KOPT-K1 (cell line): ENCODE measurements around the gene NACA2.
"Not testable (repeated sequence)": the region's sequence is repeated elsewhere in the genome, so short reads cannot be mapped to it uniquely, and the experiment has no call there.

Experiments
- H3K27ac ChIP-seq: fragments of 200-600 bp; sonication (generic); 2 replicates; pipeline ENCODE4 v1.5.1; 2016; ENCODE audit warnings: antibody characterized with exemption, mild to moderate bottlenecking, low read depth, low read length; ENCODE audit not compliant: poor library complexity, severe bottlenecking
- H3K36me3 ChIP-seq: fragments of 200-600 bp; sonication (generic); 2 replicates; pipeline ENCODE4 v1.5.1; 2017; ENCODE audit warnings: antibody characterized with exemption, mild to moderate bottlenecking, low read length, moderate library complexity; ENCODE audit not compliant: insufficient read depth
- H3K9me3 ChIP-seq: fragments of 200-600 bp; sonication (generic); 2 replicates; pipeline ENCODE4 v1.5.1; 2017; ENCODE audit warnings: antibody characterized with exemption, low read length, mild to moderate bottlenecking; ENCODE audit not compliant: insufficient read depth, poor library complexity, severe bottlenecking

The NACA2 gene

GRCh38 chr17:61587807-61588660 lies 3.0 kb downstream of the NACA2 start:
- Histone ChIP-seq H3K27ac (no peak overlapping the region), H3K9me3 (no peaks in the 10 kb centered on the region)

GRCh38 chr17:61587242-61587641 lies 3.8 kb downstream of the NACA2 start:
- H3K27ac ChIP-seq, result no peak overlapping the region
- H3K36me3 ChIP-seq, result no peaks in the 10 kb centered on the region
- no peaks in the 10 kb centered on the region for H3K9me3 ChIP-seq

More at GRCh38 chr17:61587807-61588660, 3.0 kb downstream of the NACA2 start:
- no peaks in the 10 kb centered on the region for H3K36me3 ChIP-seq

- H3K36me3 ChIP-seq, H3K27ac ChIP-seq, H3K9me3 ChIP-seq: not testable (repeated sequence)
Observed at GRCh38 chr17:61586622-61587021, 4.4 kb downstream of the NACA2 start.

GRCh38 chr17:61586031-61586566 lies 4.9 kb downstream of the NACA2 start:
- H3K27ac ChIP-seq, result no peak overlapping the region
- no peaks in the 10 kb centered on the region for H3K36me3 ChIP-seq
- H3K9me3 ChIP-seq, result no peaks in the 10 kb centered on the region

GRCh38 chr17:61584866-61585265 lies 6.2 kb downstream of the NACA2 start:
- H3K36me3 ChIP-seq, result no peaks in the 10 kb centered on the region
- no peak overlapping the region for H3K27ac ChIP-seq
- no peaks in the 10 kb centered on the region for H3K9me3 ChIP-seq

- Histone ChIP-seq H3K27ac (no peak overlapping the region), H3K9me3 (no peaks in the 10 kb centered on the region), H3K36me3 (no peaks in the 10 kb centered on the region)
Observed at GRCh38 chr17:61584266-61584665, 6.8 kb downstream of the NACA2 start.

- no peaks in the 10 kb centered on the region for H3K9me3 ChIP-seq
- no peak overlapping the region for H3K27ac ChIP-seq
- no peaks in the 10 kb centered on the region for H3K36me3 ChIP-seq
Observed at GRCh38 chr17:61583660-61584264, 7.3 kb downstream of the NACA2 start.

- no peaks in the 10 kb centered on the region for H3K36me3 ChIP-seq
- no peaks in the 10 kb centered on the region for H3K9me3 ChIP-seq
- no peak overlapping the region for H3K27ac ChIP-seq
Observed at GRCh38 chr17:61583242-61583641, 7.8 kb downstream of the NACA2 start.

- Histone ChIP-seq H3K9me3 (no peaks in the 10 kb centered on the region), H3K36me3 (no peaks in the 10 kb centered on the region), H3K27ac (no peak overlapping the region)
Observed at GRCh38 chr17:61582593-61582992, 8.4 kb downstream of the NACA2 start.

GRCh38 chr17:61581611-61582349 lies 9.2 kb downstream of the NACA2 start:
- H3K36me3 ChIP-seq, result no peaks in the 10 kb centered on the region
- no peaks in the 10 kb centered on the region for H3K9me3 ChIP-seq
- no peak overlapping the region for H3K27ac ChIP-seq

- Histone ChIP-seq H3K9me3 (no peaks in the 10 kb centered on the region), H3K27ac (no peak overlapping the region), H3K36me3 (no peaks in the 10 kb centered on the region)
Observed at GRCh38 chr17:61580502-61580901, 10.5 kb downstream of the NACA2 start.

- Histone ChIP-seq H3K36me3 (no peaks in the 10 kb centered on the region), H3K9me3 (no peaks in the 10 kb centered on the region), H3K27ac (no peak overlapping the region)
Observed at GRCh38 chr17:61579961-61580360, 11.1 kb downstream of the NACA2 start.

- no peaks in the 10 kb centered on the region for H3K9me3 ChIP-seq
- no peaks in the 10 kb centered on the region for H3K36me3 ChIP-seq
- H3K27ac ChIP-seq, result no peak overlapping the region
Observed at GRCh38 chr17:61579347-61579746, 11.7 kb downstream of the NACA2 start.

GRCh38 chr17:61578645-61579044 lies 12.4 kb downstream of the NACA2 start:
- Histone ChIP-seq H3K9me3 (no peaks in the 10 kb centered on the region), H3K36me3 (no peaks in the 10 kb centered on the region), H3K27ac (no peak overlapping the region)

GRCh38 chr17:61575983-61576382 lies 15.0 kb downstream of the NACA2 start:
- H3K9me3 ChIP-seq, result peaks cover 5% of the 10 kb centered on the region
- H3K36me3 ChIP-seq, result no peaks in the 10 kb centered on the region
- no peak overlapping the region for H3K27ac ChIP-seq
